Right renal cortex interstitium (tissue), 3 donors: Measurements from ENCODE around the gene DNAJC24. TPM values are rescaled to one million over a fixed set of nuclear protein-coding genes. Genes with fewer than 3 reads are reported as not detected.

Source experiments
- DNase-seq, 3 donors: peaks; one replicate each; pipeline ENCODE4 v3.0.0-alpha.2; 2013; ENCODE audit warnings: low read depth in 3 of 3, low spot score in 2 of 3
- polyA plus RNA-seq, 3 donors: library from polyadenylated mRNA; unstranded; fragments of 120-200 nt; gene quantifications; one replicate each; pipeline ENCODE4 v1.2.1, GENCODE V29; 2013; ENCODE audit not compliant: insufficient read length in 3 of 3

DNAJC24 gene
- polyA plus RNA-seq, 3 donors, result 21.1 to 22.9 (median 22.4) TPM

GRCh38 chr11:31412946-31413345 is 43.3 kb downstream of the DNAJC24 start:
- no peak for DNase-seq

- no peak for DNase-seq
Measured at GRCh38 chr11:31414338-31414737, 44.7 kb downstream of the DNAJC24 start.

GRCh38 chr11:31415435-31415834 is 45.8 kb downstream of the DNAJC24 start:
- DNase-seq, result no peak

DNA sequence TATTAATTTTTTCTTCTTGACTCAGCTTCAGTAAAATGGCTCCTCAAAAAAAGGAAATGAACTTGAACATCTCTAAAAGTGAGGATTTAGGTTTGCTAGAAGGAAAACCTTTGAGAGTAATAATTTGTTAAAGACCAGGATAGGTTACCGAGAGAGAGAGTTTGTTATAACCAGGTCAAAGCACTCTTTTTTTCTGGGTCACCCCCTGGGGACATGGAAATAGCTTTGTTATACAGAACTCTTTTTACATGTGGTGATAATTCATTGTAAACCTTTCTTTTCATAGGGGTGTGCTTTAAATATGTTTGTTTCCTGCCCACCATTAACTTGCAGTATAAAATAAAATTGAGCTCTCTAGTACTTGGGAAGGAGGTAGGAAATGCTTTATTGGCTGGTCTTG is 47.7 kb downstream of the DNAJC24 start:
- no peak for DNase-seq

- no peak for DNase-seq
Measured at GRCh38 chr11:31417816-31418215, 48.2 kb downstream of the DNAJC24 start.

- DNase-seq, result no peak
Measured at GRCh38 chr11:31419138-31419537, 49.5 kb downstream of the DNAJC24 start.

DNA sequence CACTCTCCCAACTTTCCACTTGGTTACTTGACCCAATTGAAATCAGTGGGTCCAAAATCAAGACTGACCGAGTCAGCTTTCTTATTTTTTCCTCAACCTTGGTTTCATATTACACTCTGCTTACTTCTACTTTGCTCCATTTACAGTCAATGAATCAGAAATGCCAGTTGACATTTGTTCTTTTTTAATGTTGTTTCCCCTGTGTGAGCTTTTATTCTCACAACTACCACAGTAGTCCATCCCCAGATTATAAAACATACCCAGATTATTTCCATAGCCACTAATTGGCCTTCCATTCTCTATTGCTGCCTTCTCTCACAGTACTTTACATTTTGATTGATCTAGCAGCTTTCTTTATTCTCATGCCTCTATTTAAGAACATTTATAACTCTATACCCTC is 50.0 kb downstream of the DNAJC24 start:
- no peak for DNase-seq

DNA sequence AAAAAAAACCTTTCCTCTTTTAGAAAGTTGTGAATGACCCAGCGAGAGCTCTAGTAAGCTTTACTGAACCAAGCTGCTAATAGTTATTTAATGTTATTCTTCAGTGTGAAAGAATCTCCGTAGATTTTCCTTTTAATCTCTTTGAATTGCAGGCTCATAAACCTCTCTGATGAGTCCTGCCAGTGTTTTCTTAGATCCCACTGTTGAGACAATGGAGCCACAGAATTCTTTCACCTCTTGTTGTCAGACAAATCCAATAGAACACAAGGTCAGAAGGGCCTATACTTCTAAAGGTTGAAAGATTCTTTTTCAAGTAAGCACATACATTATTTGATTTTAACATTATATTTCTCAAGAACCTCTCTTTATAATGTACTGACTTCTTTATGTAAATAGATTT is 52.2 kb downstream of the DNAJC24 start:
- no peak for DNase-seq

DNA sequence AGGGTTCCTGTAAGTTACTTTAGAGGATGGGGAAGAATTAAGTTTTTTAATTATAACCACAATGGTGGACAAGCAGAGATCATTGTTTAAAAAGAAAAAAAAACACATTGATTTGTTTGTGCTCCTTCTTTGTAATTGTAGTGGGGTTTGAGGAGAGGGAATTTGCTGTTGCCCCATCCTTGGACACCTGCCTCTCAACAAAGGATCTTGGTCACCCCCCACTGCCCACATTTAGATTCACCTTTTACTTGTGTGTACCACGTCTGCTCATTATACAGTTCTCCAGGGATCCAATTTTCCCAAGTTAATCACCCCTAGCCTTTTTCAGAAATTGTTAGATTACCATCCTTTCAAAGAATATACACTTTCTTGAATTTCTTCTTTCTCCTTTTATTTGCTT is 53.0 kb downstream of the DNAJC24 start:
- no peak for DNase-seq

DNA sequence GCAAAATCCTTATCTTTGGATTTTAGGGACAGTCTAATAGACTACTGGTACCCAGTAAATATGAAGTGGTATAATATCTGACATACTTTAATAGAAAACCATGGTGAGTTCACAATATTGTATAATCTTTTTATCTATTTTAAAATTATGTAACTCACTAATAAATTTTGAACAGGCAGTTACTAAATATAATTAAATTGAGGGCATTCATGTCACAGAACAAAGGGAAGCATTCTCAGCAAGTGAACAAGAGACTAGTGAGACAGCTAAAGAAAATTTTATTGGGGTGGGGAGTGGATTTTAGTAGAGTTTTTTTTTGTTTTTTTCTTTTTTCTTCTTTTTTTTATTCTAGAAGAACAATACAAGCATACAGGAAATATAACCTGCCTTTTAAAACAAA is 55.0 kb downstream of the DNAJC24 start:
- DNase-seq, result no peak

DNA sequence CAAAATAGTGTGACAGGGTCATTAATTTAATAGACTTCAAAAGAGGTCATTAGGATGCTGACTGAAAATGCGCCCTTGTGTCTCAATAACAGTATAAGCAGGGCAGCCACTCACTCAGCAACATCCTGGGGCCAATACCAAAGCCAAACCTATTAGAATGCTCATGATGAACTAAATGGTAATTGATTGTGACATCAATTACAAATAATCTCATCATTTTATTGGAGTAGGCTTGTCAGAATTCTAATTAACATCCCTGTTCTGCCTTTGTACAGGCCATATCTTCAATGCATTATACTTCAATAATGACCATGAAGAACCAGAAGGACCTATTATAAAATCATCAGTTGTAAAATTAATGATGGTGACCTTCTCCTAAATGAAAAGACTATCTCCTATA is 64.2 kb downstream of the DNAJC24 start:
- DNase-seq, result no peak

- DNase-seq, result no peak
Measured at GRCh38 chr11:31437742-31438435, 68.2 kb downstream of the DNAJC24 start.

DNA sequence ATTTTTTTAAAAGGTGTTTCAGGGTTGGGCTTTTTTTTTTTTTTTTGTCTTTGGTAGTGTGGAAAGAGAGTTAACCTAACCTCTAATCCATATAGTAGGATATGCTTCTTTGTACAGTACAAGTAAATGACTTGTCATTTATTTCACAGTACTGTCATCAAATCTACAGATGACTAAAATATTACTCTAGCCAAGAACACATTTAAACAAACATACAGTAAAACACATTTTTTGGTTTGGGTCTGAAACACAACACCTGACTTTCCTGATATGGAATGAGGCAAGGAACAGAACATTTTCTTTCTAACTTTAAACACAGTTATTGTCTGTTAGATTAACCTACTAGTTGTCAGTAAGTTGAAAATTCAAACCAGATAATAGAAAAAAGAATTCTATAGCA is 71.6 kb downstream of the DNAJC24 start:
- DNase-seq, result no peak

DNA sequence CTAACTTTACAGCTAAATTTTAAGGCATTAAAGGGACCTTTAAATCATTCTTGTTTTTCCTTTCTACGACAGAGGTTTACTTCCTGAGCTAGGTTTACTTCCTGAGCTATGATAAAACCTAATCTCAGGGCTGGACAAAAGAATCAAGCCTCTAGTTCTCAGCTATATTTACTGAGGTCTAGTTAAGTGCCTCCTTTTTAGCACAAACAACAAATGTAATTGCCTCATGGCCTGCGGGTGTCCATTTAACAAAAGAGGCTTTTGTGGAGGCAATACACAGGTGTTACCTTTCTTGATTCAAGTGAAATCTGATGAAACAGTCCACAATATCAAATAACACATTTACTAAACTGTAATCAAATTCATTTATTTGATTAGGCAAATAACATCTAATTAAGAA is 72.4 kb downstream of the DNAJC24 start:
- peak in 1 of 3 donors; percentile 3 for DNase-seq

DNA sequence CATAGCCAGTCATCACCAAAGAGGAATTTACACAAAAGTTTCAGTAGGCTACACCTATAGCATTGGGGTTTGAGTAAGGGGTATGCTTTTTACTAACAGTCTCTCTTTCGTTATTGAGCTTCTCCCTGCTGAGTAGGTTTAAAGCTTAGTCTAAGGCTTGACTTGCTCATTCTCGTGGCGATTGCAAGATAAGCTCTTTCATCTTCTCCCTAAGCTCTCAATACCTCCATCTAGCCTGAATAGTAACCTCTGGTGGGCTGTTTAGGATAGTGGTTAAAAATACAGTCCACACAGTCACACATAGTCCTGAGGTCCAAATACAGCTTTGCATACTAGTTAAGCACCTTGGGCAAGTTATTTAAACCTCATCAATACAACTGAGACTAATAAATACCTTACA is 74.1 kb downstream of the DNAJC24 start:
- no peak for DNase-seq

DNA sequence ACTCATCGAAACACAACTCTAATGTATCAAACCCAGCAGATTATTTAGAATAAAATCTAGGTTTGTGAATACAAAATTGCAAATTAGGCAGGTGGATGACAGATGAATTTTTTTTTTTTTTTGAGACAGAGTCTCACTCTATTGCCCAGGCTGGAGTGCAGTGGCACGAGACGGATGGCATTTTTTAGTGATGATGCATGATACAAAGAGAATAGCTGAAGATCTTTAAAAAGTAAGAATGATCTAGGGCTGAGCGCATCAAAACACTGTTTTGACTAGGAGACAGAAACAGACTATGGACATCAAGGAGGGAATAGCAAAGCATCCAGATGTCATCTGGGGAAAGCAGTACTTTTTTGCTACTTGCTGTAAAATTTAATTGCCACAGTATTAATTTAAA is 76.0 kb downstream of the DNAJC24 start:
- no peak for DNase-seq

GRCh38 chr11:31449040-31449439 is 79.4 kb downstream of the DNAJC24 start:
- DNase-seq, result no peak

- DNase-seq, result no peak
Measured at GRCh38 chr11:31450841-31451240, 81.2 kb downstream of the DNAJC24 start.

DNA sequence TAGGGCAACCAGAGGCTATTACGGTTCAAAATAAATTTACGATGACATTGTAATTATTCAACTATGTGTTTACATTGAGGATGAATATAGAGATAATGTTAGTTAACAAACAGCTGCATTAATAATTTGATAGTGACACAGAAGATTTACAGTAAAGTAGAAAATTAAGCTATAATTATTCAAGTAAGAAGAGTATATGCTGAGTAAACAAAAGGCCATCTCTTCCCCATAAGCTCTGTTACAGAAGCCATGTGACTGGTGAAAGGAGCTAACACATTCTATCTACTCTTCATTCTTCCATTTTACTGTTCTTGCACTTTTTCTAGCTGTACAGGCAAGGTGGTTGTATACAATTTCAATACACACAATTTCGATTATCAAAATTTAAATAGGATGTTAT is 85.5 kb downstream of the DNAJC24 start:
- no peak for DNase-seq

- no peak for DNase-seq
Measured at GRCh38 chr11:31464436-31464835, 94.8 kb downstream of the DNAJC24 start.

DNA sequence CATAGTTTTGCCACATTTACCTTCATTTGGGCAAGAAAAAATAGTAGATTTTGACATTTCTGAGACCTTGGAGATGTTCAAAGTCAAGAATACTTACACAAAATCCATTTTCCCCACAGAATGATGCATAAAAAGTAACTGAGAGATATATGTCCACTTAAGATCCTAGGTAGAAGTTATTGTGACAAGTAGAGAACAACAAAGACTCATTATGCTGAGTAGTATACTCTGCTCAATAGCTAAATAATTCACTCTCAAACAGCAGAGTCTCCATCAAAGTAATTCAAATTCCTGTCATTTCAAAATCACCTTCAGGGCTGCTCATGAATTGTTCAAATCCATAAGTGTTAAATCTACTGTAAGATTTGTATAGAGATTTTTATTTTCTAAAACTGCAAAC is 104.4 kb downstream of the DNAJC24 start:
- DNase-seq, result no peak

DNA sequence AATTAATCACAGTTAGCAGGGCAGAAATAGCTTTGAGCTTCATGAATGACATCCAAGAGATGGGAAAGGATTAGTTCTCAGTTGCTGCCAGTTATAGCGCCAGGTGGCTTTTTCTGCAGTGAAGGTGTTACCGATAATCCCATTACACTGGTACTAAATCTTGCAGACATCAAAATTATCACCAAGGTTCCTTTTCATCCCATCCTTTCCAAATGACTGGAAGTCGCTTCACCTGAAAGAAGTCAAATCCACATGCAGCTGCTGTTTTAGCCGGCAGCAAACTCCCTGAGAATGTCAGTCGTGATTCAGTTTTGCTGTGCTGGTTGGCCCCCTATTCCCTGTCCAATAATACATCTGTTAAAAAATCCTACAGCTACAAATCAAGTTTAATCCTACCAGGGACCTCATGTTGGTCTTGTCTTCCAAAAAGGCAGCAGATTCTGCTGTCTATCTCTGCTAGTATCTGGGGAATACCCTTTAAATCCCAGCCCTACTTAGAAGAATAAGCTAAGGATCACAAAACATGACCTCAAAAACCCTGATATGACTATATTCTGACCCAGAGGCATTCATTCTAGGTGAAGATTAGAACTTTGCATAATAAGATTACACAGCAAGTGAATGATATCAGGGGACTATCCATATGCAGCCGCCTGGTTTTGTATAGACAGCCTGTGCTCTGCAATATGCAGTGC is 108.0 kb downstream of the DNAJC24 start:
- no peak for DNase-seq

GRCh38 chr11:31478223-31478590 is 108.5 kb downstream of the DNAJC24 start:
- DNase-seq, result no peak
